ENCODE measurements around the gene MYO3B.

DNA sequence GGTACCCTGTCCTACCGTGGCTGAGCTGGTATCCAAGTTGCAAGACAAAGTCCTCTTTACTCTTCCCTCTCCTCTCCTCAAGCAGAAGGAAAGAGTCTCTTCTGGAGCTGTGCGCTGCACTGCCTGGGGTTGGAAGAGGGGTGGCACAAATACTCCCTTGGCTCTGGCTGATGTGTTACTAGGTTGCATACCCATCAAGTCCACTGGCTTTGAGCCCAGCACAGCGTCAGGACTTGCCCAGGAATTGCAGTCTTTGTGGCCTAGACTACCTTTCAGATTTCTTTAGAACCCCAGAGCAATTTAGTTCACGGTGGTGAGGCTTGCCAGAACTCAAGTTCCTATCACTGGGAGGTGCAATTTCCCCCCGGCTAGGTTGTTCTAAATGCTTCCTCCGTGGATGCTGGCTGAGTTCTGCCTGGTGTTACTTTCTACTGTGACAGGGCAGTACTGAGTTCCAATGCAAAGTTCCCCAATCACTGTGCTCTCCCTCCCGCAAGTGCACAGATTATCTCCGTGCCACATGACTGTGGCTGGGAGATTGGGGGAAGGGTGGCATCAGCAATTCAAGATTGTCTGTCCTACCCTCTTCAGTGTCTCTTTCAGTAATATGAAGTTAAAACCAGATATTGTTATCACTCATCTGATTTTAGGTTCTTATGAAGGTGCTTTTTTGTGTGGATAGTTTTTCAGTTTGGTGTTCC lies 13.4 kb downstream of the MYO3B start:
- TF ChIP-seq, protein P1, sequence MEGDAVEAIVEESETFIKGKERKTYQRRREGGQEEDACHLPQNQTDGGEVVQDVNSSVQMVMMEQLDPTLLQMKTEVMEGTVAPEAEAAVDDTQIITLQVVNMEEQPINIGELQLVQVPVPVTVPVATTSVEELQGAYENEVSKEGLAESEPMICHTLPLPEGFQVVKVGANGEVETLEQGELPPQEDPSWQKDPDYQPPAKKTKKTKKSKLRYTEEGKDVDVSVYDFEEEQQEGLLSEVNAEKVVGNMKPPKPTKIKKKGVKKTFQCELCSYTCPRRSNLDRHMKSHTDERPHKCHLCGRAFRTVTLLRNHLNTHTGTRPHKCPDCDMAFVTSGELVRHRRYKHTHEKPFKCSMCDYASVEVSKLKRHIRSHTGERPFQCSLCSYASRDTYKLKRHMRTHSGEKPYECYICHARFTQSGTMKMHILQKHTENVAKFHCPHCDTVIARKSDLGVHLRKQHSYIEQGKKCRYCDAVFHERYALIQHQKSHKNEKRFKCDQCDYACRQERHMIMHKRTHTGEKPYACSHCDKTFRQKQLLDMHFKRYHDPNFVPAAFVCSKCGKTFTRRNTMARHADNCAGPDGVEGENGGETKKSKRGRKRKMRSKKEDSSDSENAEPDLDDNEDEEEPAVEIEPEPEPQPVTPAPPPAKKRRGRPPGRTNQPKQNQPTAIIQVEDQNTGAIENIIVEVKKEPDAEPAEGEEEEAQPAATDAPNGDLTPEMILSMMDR (IDR thresholded peaks at IDR 0.05), result no peak
- no peak for TF ChIP-seq POLR2AphosphoS5 (IDR thresholded peaks at IDR 0.05)

Data from esophagus muscularis mucosa (tissue), 3 donors.